SK-N-SH treated with all-trans-retinoic acid at 6 μM for 48 hours (cell line): Measurements from ENCODE around the gene ADAM19.

Experiments used
- ATAC-seq: fragments of 200-7000 bp; cut with Tn5 transposase; 3 replicates; pipeline ENCODE4 v1.9.1; 2020; ENCODE audit warnings: mild to moderate bottlenecking, moderate library complexity
- ARNTL ChIP-seq: fragments of 450-650 bp; formaldehyde crosslinking; IDR thresholded peaks from 2 replicates; pipeline ENCODE4 v1.5.0; 2020; ENCODE audit warnings: low read depth, mild to moderate bottlenecking, moderate library complexity, borderline replicate concordance
- CREB5 ChIP-seq: fragments of 250-450 bp; sonication (Bioruptor Pico); IDR thresholded peaks from 2 replicates; pipeline ENCODE4 v1.5.1; 2020; ENCODE audit warnings: low read depth, mild to moderate bottlenecking, moderate library complexity
- CSDC2 ChIP-seq: fragments of 250-450 bp; sonication (Bioruptor Pico); IDR thresholded peaks from 2 replicates; pipeline ENCODE4 v1.5.0; 2020; ENCODE audit warnings: mild to moderate bottlenecking, moderate library complexity
- CSRNP3 ChIP-seq: fragments of 250-450 bp; sonication (Bioruptor Pico); IDR thresholded peaks from 2 replicates; pipeline ENCODE4 v1.5.1; 2021; ENCODE audit warnings: mild to moderate bottlenecking, moderate library complexity
- ESRRG ChIP-seq: fragments of 250-450 bp; sonication (Bioruptor Pico); IDR thresholded peaks from 2 replicates; pipeline ENCODE4 v1.6.1; 2021; ENCODE audit warnings: mild to moderate bottlenecking
- GLIS3 ChIP-seq: fragments of 250-450 bp; sonication (Bioruptor Pico); IDR thresholded peaks from 2 replicates; pipeline ENCODE4 v1.5.0; 2020; ENCODE audit warnings: mild to moderate bottlenecking, moderate library complexity
- ISL1 ChIP-seq: fragments of 250-450 bp; sonication (Bioruptor Pico); IDR thresholded peaks from 2 replicates; pipeline ENCODE4 v2.1.2; 2022; ENCODE audit warnings: mild to moderate bottlenecking, moderate library complexity
- OSR1 ChIP-seq: fragments of 250-450 bp; sonication (Bioruptor Pico); IDR thresholded peaks from 2 replicates; pipeline ENCODE4 v1.8.0; 2022; ENCODE audit warnings: moderate library complexity, mild to moderate bottlenecking, inconsistent platforms
- PATZ1 ChIP-seq: fragments of 250-450 bp; sonication (Bioruptor Pico); IDR thresholded peaks from 2 replicates; pipeline ENCODE4 v1.8.0; 2020; ENCODE audit warnings: mild to moderate bottlenecking, moderate library complexity, borderline replicate concordance
- POU6F1 ChIP-seq: fragments of 250-450 bp; sonication (Bioruptor Pico); IDR thresholded peaks from 2 replicates; pipeline ENCODE4 v1.8.0; 2021; ENCODE audit warnings: low read depth, mild to moderate bottlenecking, moderate library complexity, borderline replicate concordance
- RARB ChIP-seq: fragments of 250-450 bp; sonication (Bioruptor Pico); IDR thresholded peaks from 2 replicates; pipeline ENCODE4 v1.8.0; 2021; ENCODE audit warnings: mild to moderate bottlenecking, moderate library complexity
- SNAI2 ChIP-seq: fragments of 250-450 bp; sonication (Bioruptor Pico); IDR thresholded peaks from 2 replicates; pipeline ENCODE4 v1.5.0; 2020; ENCODE audit warnings: mild to moderate bottlenecking, moderate library complexity
- TCF4 ChIP-seq: fragments of 250-450 bp; sonication (Bioruptor Pico); IDR thresholded peaks from 2 replicates; pipeline ENCODE4 v1.8.0; 2021; ENCODE audit warnings: mild to moderate bottlenecking, moderate library complexity, borderline replicate concordance
- TSHZ2 ChIP-seq: fragments of 250-450 bp; sonication (Bioruptor Pico); IDR thresholded peaks from 2 replicates; pipeline ENCODE4 v1.5.0; 2020; ENCODE audit warnings: mild to moderate bottlenecking, moderate library complexity
- ZFP3 ChIP-seq: fragments of 250-450 bp; sonication (Bioruptor Pico); IDR thresholded peaks from 2 replicates; pipeline ENCODE4 v1.5.0; 2020; ENCODE audit warnings: mild to moderate bottlenecking, moderate library complexity
- ZFP30 ChIP-seq: fragments of 450-650 bp; formaldehyde crosslinking; IDR thresholded peaks from 2 replicates; pipeline ENCODE4 v1.5.0; 2022; ENCODE audit warnings: mild to moderate bottlenecking, moderate library complexity
- ZNF565 ChIP-seq: fragments of 450-650 bp; formaldehyde crosslinking; conservative IDR thresholded peaks from 2 replicates; pipeline ENCODE4 v1.5.0; 2020; ENCODE audit warnings: low read depth, mild to moderate bottlenecking, moderate library complexity
- ZNF70 ChIP-seq: fragments of 450-650 bp; formaldehyde crosslinking; IDR thresholded peaks from 2 replicates; pipeline ENCODE4 v1.5.0; 2020; ENCODE audit warnings: mild to moderate bottlenecking, moderate library complexity
- ZNF8 ChIP-seq: fragments of 450-650 bp; formaldehyde crosslinking; IDR thresholded peaks from 2 replicates; pipeline ENCODE4 v1.5.0; 2020; ENCODE audit warnings: mild to moderate bottlenecking, moderate library complexity

ADAM19 gene

GRCh38 chr5:157479612-157480510, 95.7 kb downstream of the ADAM19 start (continued):
- TF ChIP-seq POU6F1 (CRISPR knock-in tag) (no peak), ISL1 (no peak), ARNTL (no peak), CSRNP3 (CRISPR knock-in tag) (no peak)

GRCh38 chr5:157479166-157479565, 96.4 kb downstream of the ADAM19 start:
- ATAC-seq = no peak
- TF ChIP-seq PATZ1 (CRISPR knock-in tag) (no peak), ZNF70 (CRISPR knock-in tag) (no peak), CREB5 (no peak)

- TF ChIP-seq CREB5 = no peak
- no peak for TF ChIP-seq SNAI2
- no peak for TF ChIP-seq ESRRG
- no peak for TF ChIP-seq RARB
- TF ChIP-seq ZNF70 (CRISPR knock-in tag) = no peak
- TF ChIP-seq ZNF565 (CRISPR knock-in tag) = no peak
- no peak for TF ChIP-seq GLIS3 (CRISPR knock-in tag)
- TF ChIP-seq ZFP30 (CRISPR knock-in tag) = no peak
- ATAC-seq = no peak
Observed at GRCh38 chr5:157478726-157479125, 96.8 kb downstream of the ADAM19 start.

- no peak for ATAC-seq
- no peak for TF ChIP-seq SNAI2
- no peak for TF ChIP-seq CSDC2
- TF ChIP-seq ZFP3 (CRISPR knock-in tag) = no peak
Observed at GRCh38 chr5:157477814-157478494, 97.6 kb downstream of the ADAM19 start.

GRCh38 chr5:157476702-157477408, 98.7 kb downstream of the ADAM19 start:
- peak; percentile 87 for ATAC-seq
- TF ChIP-seq TCF4 (CRISPR knock-in tag) (no peak), ISL1 (no peak), SNAI2 (no peak), TSHZ2 (CRISPR knock-in tag) (no peak), ARNTL (no peak), OSR1 (CRISPR knock-in tag) (no peak), RARB (no peak), CSDC2 (no peak), ZNF8 (CRISPR knock-in tag) (no peak), POU6F1 (CRISPR knock-in tag) (no peak), ESRRG (no peak), GLIS3 (CRISPR knock-in tag) (no peak)
